Right hindlimb (tissue), 1 donor: ENCODE results near the gene CTDSP2.
"Not testable (repeated sequence)": the region's sequence is repeated elsewhere in the genome, so short reads cannot be mapped to it uniquely, and the experiment has no call there.

ENCODE experiments used
- DNase-seq: peaks from one replicate; pipeline ENCODE4 v3.0.0-alpha.2; 2018

Gene CTDSP2

DNA sequence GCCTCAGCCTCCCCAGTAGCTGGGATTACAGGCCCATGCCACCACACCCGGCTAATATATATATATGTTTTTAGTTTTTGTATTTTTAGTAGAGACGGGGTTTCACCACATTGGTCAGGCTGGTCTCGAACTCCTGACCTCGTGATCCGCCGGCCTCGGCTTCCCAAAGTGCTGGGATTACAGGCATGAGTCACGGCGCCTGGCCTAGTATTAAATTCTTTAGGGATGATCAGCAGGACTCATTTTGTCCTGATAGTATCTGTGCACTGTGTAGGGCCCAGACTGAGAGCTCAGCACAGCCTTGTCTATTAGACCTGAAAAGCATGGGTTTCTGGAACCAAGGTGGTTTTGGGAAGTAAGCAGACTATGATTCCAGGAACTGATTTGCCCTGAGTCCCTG lies 34.5 kb upstream of the CTDSP2 start:
- DNase-seq, result peak; percentile 2

- DNase-seq, result no peak
Measured at GRCh38 chr12:57877876-57878275, 31.3 kb upstream of the CTDSP2 start.

GRCh38 chr12:57875753-57876547 lies 29.4 kb upstream of the CTDSP2 start:
- no peak for DNase-seq

GRCh38 chr12:57874166-57875108 lies 27.9 kb upstream of the CTDSP2 start:
- DNase-seq, result peak; percentile 53

GRCh38 chr12:57872362-57872761 lies 25.8 kb upstream of the CTDSP2 start:
- no peak for DNase-seq

- no peak for DNase-seq
Measured at GRCh38 chr12:57869927-57870318, 23.4 kb upstream of the CTDSP2 start.

- DNase-seq, result peak; percentile 56
Measured at GRCh38 chr12:57869298-57869926, 22.9 kb upstream of the CTDSP2 start.

DNA sequence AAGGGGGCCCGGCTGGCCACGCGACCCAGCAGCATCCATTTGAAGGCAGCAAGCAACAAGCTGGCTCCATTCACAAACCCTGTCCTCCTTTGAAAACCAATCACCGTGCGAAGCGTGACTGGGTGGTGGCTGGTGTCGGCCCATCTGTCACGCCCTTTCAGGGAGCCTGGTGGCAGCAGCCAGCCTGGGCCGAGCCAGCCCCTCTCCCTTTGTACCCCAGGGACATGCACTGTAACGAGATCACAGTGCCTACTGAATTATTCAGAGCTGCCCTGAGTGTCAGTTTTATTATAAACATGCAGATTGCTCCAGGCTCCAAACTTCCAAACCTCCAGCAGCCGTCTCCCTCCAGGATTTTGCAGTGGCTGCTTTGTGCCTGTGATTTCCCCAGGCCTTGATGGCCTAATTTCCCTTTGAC lies 22.3 kb upstream of the CTDSP2 start:
- DNase-seq, result peak; percentile 63

GRCh38 chr12:57868221-57868620 lies 21.7 kb upstream of the CTDSP2 start:
- DNase-seq, result no peak

GRCh38 chr12:57866308-57867019 lies 19.9 kb upstream of the CTDSP2 start:
- no peak for DNase-seq

DNA sequence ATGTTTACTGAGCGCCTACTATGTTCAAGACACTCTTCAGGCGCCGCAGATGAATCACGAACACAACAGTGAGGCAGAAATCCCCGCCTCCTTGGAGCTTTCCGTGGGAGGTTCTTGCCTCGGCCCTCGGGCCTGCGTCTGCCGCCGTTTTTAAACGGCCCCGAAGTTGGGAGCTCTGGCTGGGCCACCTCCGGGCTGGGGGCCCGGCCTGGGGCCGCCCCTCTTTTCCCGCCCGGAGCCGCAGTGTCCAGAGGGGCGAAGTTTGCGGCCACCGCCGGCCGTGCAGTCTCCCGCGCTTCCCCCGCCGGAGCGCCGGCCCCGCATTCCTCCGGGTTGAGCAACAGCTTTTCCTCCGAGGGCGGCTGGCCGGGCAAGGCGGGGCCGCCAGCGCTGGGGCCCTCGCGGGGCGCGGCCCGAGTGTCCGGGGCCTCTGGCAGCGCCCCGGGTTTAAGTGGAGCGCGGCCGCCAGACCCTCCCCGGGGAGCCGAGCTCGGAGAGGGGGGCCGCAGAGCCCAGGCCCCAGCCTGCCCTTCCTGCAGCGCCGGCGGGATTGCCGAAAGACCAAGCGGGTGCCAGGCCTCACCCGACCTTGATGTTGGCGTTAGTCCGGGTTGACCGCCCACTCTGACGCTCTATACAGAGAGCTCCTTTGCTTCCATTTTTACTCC lies 18.7 kb upstream of the CTDSP2 start:
- peak; percentile 85 for DNase-seq

DNA sequence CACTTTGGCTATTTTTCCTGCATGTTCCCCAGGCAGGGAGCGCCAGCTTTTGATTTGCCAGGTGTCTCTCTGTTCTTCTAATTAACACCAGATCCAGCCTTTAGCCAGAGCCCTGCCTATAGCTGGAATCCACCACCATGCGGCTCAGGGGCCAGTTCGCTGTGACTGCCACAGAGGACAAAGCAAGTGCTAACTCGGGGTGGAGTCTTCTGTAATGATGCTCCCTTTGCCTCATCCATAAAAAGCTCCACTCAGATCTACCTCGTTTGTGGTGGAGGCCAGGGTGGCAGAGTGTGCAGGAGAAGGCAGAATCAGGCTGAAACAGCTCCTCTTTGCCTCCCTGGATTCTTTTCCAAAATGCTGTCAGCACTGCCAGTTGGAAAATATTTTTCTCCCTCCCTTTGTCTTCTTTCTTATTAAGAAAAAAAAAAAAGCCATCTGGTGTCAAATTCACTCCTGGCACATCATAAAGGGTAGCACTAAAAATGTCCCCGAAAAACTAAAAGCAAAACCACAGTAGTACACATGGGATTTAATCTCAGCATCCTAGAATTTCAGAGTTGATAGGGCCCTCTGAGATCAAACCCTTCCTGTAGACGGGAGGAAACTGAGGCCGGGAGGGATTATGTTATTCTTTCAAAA lies 18.0 kb upstream of the CTDSP2 start:
- peak; percentile 69 for DNase-seq

DNA sequence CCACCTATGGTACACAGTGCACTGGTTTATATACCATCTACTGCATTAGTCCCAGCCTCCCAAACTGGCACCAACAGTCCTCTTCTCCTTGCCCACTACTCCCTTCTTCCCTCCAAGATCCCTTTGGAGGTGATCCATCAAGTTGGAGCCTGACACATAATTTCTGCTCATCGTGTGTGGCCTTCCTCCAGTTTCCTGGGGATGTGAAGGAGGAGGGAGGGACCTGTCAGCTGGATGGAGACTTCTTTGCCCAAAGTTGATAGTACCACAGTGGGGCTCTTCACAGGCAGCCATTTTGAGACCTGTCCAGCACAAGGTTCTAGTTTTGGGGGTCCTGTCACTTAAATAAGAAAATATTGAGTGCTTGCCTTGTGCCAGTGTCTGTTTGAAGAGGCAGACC lies 17.1 kb upstream of the CTDSP2 start:
- no peak for DNase-seq

DNA sequence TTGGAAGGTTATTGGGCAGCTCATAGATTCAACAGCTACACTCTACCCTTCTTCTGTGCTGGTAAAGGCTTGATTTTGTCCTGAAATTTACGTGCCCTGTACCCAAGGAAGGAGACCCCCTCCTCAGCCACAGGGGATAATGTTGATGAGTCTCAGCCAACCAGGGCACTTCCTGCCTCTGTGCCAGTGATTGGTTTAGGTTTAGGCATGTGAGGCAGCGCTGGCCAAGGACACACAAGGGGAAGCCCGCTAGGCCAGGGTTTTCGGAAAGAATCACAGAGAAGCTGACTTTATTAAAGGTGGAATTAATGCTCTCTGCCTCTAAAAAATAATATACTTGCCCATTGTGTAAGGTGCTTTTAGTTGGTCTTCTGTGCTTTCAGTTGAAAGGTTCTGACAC lies 15.4 kb upstream of the CTDSP2 start:
- no peak for DNase-seq

- DNase-seq, result not testable (repeated sequence)
Measured at GRCh38 chr12:57860883-57861282, 14.4 kb upstream of the CTDSP2 start.

- no peak for DNase-seq
Measured at GRCh38 chr12:57859121-57859520, 12.6 kb upstream of the CTDSP2 start.

GRCh38 chr12:57858123-57858522 lies 11.6 kb upstream of the CTDSP2 start:
- DNase-seq, result not testable (repeated sequence)

- no peak for DNase-seq
Measured at GRCh38 chr12:57854965-57855364, 8.4 kb upstream of the CTDSP2 start.

DNA sequence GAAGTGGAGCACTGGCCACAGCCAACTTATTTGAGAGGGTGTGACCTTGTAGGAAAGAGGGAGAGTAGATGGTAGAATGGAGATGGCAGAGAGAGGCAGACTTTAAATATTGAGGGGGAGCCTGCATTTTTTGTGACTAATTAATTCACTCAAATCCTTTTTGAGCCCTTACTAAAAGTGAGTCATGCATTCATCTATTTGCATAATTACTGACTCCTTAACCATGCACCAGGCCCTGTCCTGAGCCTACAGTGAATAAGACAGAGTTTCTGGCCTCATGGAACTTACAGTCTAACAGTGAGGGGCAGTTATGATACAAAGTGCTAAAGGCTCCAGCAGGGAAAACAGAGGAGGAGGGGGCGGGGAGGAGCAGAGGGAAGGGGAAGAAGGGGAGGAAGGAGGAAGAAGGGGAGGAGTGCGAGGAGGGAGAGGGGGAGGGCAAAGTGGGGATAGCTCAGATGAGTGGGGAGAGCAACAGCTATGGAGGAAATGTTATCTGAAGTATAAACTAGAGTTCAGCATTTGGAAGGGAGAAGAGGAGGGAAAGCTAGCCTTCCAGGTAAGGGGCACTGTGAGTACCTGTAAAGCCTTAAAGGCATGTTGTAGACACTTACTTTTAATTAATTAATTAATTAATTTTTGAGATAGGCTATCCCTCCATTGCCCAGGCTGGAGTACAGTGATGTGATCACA lies 7.5 kb upstream of the CTDSP2 start:
- DNase-seq, result no peak

- peak; percentile 80 for DNase-seq
Measured at GRCh38 chr12:57852620-57853500, 6.3 kb upstream of the CTDSP2 start.
